GM19372 (cell line): ENCODE results near the gene KCNQ5.

Experiments used
- ATAC-seq: cut with Tn5 transposase; IDR thresholded peaks from one replicate; pipeline ENCODE4 v1.9.1; 2021; ENCODE audit warnings: mild to moderate bottlenecking, low read depth, moderate library complexity; ENCODE audit not compliant: unreplicated experiment

Gene KCNQ5

GRCh38 chr6:72787391-72788031, 165.6 kb downstream of the KCNQ5 start:
- no peak for ATAC-seq

GRCh38 chr6:72788188-72788587, 166.3 kb downstream of the KCNQ5 start:
- ATAC-seq, result no peak

DNA sequence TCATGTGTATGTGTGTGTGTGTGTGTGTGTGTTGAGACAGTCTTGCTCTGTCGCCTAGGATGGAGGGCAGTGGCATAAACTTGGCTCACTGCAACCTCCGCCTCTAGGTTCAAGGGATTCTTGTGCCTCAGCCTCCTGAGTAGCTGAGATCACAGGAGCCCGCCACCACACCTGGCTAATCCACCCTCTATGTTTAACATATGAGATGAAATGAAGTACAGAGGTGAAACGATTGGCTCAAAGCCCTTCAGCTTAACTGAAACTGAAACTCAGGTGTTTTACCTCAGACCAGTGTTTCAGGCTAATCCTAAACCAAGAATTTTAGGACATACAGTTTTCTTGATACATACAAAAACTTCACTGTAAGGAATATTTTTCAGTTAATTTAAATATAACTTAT, 167.3 kb downstream of the KCNQ5 start:
- no peak for ATAC-seq

- no peak for ATAC-seq
Measured at GRCh38 chr6:72792692-72793091, 170.8 kb downstream of the KCNQ5 start.

GRCh38 chr6:72793641-72794395, 172.0 kb downstream of the KCNQ5 start:
- ATAC-seq, result no peak

DNA sequence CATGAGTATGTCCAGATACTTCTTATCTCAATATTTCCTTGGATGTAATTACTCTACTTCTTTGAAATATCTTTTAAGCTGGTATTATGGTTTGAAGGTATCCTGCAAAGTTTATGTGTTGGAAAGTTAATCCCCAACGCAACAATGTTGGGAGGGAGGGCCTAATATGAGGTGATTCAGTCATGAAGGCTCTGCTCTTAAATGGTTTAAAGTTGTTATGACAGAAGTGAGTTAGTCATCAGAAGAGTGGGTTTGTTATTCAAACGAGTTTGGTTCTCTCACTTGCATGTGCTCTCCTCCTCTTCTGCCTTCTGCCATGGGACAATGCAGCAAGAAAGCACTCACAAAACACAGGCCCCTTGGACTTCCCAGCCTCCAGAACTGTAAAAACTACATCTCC, 176.3 kb downstream of the KCNQ5 start:
- ATAC-seq, result no peak

- ATAC-seq, result no peak
Measured at GRCh38 chr6:72809746-72810379, 188.0 kb downstream of the KCNQ5 start.

DNA sequence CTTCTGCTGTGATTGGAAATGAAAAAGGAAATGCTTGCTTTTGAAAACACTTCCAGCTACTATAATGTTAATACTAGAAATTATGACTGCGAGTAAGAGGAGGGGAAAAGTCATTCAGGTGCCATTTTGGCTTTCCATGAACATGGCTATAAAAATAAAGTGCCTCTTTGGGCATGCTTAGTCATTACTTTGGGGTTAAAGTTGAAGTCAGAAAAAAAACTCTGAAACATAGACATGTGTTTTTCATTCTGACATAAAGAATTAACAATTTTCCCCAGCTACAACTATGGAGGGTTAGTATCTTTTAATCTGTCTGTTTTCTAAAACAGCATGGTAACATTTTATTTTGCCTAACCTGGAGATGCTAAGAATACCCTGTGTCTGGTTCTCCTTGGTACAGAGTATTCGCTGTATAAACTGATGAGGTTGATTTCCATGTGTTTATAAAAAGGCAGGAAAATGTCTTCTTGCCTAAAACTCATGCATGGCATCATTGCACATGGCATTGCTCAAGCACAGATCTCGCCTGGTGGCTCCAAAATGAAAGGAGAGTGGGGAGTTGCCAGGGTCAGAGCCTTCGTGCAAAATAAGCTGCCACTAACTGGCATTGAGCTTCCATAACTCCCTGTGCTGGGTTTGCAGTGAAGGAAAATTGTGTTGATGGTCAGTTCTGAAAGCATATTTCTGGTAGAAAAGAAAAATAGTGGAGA, 188.9 kb downstream of the KCNQ5 start:
- no peak for ATAC-seq

DNA sequence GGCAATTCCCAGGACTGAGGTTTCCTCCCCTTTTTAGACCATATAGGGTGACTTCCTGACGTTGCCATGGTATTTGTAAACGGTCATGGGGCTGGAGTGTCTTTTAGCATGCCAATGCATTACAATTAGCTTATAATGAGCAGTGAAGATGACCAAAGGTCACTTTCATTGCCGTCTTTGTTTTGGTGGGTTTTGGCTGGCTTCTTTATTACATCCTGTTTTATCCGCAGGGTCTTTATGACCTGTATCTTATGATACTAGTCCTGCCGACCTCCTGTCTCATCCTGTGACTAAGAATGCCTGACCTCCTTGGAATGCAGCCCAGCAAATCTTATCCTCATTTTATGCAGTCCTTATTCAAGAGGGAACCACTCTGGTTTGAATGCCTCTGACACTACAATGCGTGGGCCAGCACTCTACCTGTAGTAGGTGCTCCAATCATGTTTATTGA, 190.1 kb downstream of the KCNQ5 start:
- no peak for ATAC-seq

GRCh38 chr6:72813807-72814596, 192.1 kb downstream of the KCNQ5 start:
- no peak for ATAC-seq

DNA sequence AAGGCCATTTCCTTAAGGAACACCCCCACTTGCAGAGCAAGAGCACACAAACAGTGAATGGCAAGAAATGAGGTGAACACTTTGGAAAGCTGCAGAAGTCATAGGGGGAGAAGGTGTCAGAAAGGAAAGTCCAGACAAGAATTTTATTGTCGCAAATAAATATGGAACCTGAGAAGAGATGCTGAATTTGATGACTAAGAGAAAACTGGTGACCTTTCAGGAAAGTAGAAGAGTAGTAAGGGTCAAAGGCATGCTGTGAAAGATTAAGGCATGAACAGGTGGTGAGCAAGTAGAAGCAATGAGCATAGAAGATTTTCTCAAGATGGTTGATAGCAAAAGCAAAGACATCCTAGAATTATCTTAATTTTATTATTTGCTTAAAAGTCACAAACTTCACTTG, 194.2 kb downstream of the KCNQ5 start:
- ATAC-seq, result no peak

DNA sequence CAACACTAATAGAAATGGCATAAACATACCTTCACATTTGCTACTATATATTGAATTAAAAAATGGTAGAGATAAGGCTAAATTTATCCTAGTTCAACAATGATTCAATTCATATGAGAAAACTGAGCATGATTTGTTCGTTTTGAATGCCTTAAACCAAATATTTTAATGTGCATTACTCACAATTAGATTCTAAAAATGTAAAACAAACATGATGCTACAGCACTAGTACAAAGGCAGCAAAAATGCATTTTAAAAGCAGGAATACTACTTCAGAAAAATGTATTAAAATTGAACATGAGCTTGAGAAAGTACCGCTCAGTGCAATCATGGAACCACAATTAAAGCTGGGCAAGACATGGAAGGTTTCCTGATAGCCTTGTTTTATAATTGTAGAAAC, 195.3 kb downstream of the KCNQ5 start:
- no peak for ATAC-seq

- ATAC-seq, result no peak
Measured at GRCh38 chr6:72819609-72820008, 197.7 kb downstream of the KCNQ5 start.

DNA sequence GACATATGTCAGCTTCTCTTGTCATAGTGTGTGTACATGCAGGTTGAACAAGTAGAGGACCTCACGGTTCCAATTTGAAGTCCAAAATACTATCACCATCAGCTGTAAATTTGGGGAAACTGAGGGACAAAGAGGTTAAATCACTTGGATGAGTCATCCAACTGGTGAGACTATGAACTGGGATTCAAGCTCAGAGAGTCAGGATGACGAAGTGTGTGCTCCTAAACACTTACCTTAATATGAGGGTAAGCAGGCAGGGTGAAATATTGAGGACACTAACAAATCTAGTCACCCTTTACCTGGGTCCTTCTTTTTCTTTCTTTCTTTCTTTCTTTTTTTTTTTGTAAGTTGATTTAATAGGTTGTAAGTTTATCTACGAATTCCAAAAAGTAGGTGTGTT, 198.3 kb downstream of the KCNQ5 start:
- ATAC-seq, result no peak

DNA sequence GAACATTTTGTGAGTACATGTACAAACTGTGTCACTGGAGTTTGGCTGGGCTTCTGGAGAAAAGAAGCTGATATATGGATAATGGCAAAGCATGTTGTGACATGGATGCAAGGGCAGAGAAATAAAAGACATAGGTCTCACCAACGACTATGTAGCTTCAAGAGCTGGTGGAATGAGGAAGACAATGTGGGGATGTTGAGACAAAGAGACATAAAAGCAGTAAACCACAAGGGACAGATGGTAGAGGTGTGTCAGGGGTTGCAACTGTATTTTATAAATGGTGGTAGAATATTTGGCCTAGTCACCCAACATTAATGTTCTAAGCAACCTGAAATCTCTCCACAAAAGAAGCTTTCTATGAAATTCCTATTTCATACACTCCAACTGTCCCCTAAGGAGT, 199.0 kb downstream of the KCNQ5 start:
- no peak for ATAC-seq

GRCh38 chr6:72822023-72822422, 200.2 kb downstream of the KCNQ5 start:
- no peak for ATAC-seq

GRCh38 chr6:72822691-72823090, 200.8 kb downstream of the KCNQ5 start:
- ATAC-seq, result no peak

DNA sequence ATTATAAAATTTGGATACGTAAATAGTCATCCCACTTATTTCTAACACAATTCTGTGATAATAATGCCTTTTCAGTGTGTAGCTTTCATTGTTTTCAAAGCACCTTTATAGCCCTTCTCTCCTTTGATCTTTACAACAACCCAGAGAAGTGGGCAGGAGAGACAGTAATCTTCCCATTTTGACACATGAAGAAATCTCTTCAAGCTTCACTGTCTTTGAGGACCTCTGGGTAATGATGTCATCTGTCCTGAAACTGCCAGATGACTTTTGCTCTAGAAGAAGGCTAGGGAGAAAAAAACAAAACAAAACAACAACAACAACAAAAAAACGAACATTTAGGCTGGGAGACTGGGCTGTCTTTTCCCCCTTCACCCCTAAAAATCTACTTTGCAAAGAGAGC, 203.0 kb downstream of the KCNQ5 start:
- no peak for ATAC-seq

DNA sequence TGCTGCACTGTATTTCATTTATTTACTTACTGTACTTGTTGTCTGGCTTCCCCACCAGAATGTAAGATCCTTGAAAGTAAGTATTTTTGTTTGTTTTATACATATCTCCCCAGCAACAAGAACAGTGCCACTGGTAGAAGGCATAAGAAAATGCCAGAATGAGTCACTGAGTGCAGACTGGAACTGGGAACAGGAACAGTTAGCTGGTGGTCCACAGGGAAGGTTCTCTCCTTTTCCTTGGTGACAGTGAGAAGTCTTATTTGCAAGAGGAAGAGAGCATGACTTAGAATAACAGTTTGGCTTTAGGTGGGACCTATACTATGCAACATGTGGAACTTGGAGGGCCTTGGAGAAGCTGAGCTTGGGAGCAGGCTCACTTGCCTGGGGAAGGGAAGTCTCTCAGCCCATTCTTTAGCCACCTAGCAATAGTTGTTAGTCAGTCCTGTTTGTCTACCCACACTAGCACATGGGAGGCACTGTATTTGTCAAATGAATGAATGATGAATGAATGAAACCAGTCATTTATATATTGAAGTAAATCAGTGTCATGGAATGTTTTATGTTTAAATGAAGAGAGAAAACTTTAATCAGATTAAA, 203.5 kb downstream of the KCNQ5 start:
- no peak for ATAC-seq

DNA sequence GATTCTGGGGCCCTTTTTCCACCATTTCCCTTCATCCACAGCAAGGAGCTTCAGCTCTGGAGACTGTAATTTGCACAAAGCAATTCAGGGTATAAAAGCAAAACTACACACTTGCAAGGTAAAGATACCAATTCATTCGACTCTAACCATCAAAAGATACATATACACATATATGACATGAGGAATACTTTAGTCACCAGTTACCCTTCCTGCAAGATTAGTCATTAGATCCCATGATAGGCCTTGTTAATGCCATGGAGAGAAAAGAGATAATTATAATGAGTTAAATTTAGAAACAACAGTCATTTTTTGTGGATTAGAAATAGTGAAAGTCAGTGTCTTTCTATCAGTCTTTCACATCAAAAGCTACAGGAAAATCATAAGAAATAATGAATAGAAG, 204.2 kb downstream of the KCNQ5 start:
- ATAC-seq, result no peak
